Panc1 (cell line): ENCODE results near the gene CACNB1. TPM values are rescaled to one million over a fixed set of nuclear protein-coding genes. Genes with fewer than 3 reads are reported as not detected.

Experiments
- ATAC-seq: fragments of 200-7000 bp; cut with Tn5 transposase; 2 replicates; pipeline ENCODE4 v1.9.1; 2020; ENCODE audit warnings: mild to moderate bottlenecking, moderate library complexity
- BruUV-seq: library from RNA; stranded (reverse); fragments of 400-500 nt; replicated peaks from 2 replicates; lab custom pipeline; 2021; lab: Mats Ljungman, UMichigan
- CTCF ChIA-PET: fragments of 300-600 bp; sonication (Branson Sonifier 250); formaldehyde crosslinking; loops from one replicate; lab custom pipeline; 2022; ENCODE audit warnings: antibody characterized with exemption; lab: Charles Lee
- POLR2A ChIA-PET: fragments of 300-600 bp; sonication (Branson Sonifier 250); formaldehyde crosslinking; loops from one replicate; lab custom pipeline; 2022; ENCODE audit warnings: antibody characterized with exemption; lab: Charles Lee
- DNase-seq: peaks from one replicate; pipeline ENCODE4 v3.0.0-alpha.2; 2010; ENCODE audit warnings: low read depth, low spot score
- H3K27ac ChIP-seq: 2 replicates; pipeline ENCODE4 v1.5.1; 2011; ENCODE audit warnings: mild to moderate bottlenecking, low read length, inconsistent platforms
- H3K27me3 ChIP-seq: fragments of 200-500 bp; sonication (Bioruptor generic); 2 replicates; pipeline ENCODE4 v1.6.0; 2014; ENCODE audit warnings: low read length, inconsistent platforms; ENCODE audit not compliant: control insufficient read depth, insufficient read depth
- H3K36me3 ChIP-seq: fragments of 200-500 bp; sonication (Bioruptor generic); 2 replicates; pipeline ENCODE4 v1.5.1; 2014; ENCODE audit warnings: inconsistent platforms, mild to moderate bottlenecking, low read length, moderate library complexity; ENCODE audit not compliant: control insufficient read depth, insufficient read depth
- H3K4me1 ChIP-seq: 2 replicates; pipeline ENCODE4 v1.5.1; 2011; ENCODE audit warnings: inconsistent platforms, mild to moderate bottlenecking, low read length, moderate library complexity; ENCODE audit not compliant: control insufficient read depth, insufficient read depth
- H3K4me3 ChIP-seq, 2 experiments: 2 replicates each; pipeline ENCODE4 v1.5.1; 2011 to 2012; ENCODE audit warnings: low read depth in 2 of 2, low read length in 2 of 2, mild to moderate bottlenecking in 2 of 2, inconsistent platforms in 1 of 2, moderate library complexity in 1 of 2
- H3K9me3 ChIP-seq: fragments of 200-500 bp; sonication (Bioruptor generic); 2 replicates; pipeline ENCODE4 v1.5.1; 2014; ENCODE audit warnings: low read depth, mild to moderate bottlenecking, inconsistent platforms, low read length, moderate library complexity; ENCODE audit not compliant: control insufficient read depth, insufficient read depth
- CTCF ChIP-seq: fragments of 450-650 bp; IDR thresholded peaks from 2 replicates; pipeline ENCODE4 v1.5.1; 2017; ENCODE audit warnings: mild to moderate bottlenecking
- POLR2AphosphoS5 ChIP-seq: IDR thresholded peaks from 2 replicates; pipeline ENCODE4 v1.6.1; 2012; ENCODE audit warnings: mild to moderate bottlenecking, low read depth, low read length, moderate library complexity
- REST ChIP-seq, 2 experiments: IDR thresholded peaks; 2 replicates each; pipeline ENCODE4 v1.6.1; 2011 to 2012; ENCODE audit warnings: low read depth in 2 of 2, control low read depth in 1 of 2, low read length in 1 of 2, mild to moderate bottlenecking in 1 of 2, moderate library complexity in 1 of 2; ENCODE audit not compliant: insufficient read depth in 1 of 2
- SIN3A ChIP-seq: IDR thresholded peaks from 2 replicates; pipeline ENCODE4 v1.6.1; 2012; ENCODE audit warnings: low read depth, mild to moderate bottlenecking, low read length, moderate library complexity, borderline replicate concordance; ENCODE audit not compliant: insufficient read depth
- TCF7L2 ChIP-seq: IDR thresholded peaks from 2 replicates; pipeline ENCODE4 v1.6.1; 2011; ENCODE audit warnings: mild to moderate bottlenecking, low read depth, low read length, inconsistent platforms
- in situ Hi-C: cut with HindIII; loops from 2 replicates; pipeline ENCODE4 v1.10.0; 2016; ENCODE audit warnings: low sequenced_read_pairs, low pct_unique_long_range_greater_than_20kb
- intact Hi-C: fragments of 100-400 bp; cut with micrococcal nuclease; formaldehyde crosslinking; loops from one replicate; pipeline ENCODE4 v1.10.0; 2022; ENCODE audit not compliant: unreplicated experiment
- total RNA-seq: library from RNA; stranded (reverse); gene quantifications from one replicate; pipeline ENCODE4 v1.2.1, GENCODE V29; 2021; ENCODE audit not compliant: unreplicated experiment

The CACNB1 gene
- total RNA-seq, 1 experiment from 2014 or later, result 14.9 TPM

GRCh38 chr17:39158623-39159022, 38.8 kb downstream of the CACNB1 start:
- TF ChIP-seq SIN3A (no peak), CTCF (no peak), TCF7L2 (no peak), POLR2AphosphoS5 (no peak), REST (IDR thresholded peaks at IDR 0.05; ENCODE audit: insufficient read depth in 1 of 2, low read depth in 2 of 2, low read length in 1 of 2) (no peak)
- DNase-seq (no peak), ATAC-seq (no peak)
- H3K27me3 ChIP-seq, result no peaks in the 10 kb centered on the region
- H3K4me1 ChIP-seq, result no peaks in the 10 kb centered on the region
- in situ Hi-C loops, result no loop called here
- H3K4me3 ChIP-seq, result no peak overlapping the region
- no peaks in the 10 kb centered on the region for H3K36me3 ChIP-seq
- H3K27ac ChIP-seq, result no peak overlapping the region
- CTCF ChIA-PET, result no interaction called here
- BruUV-seq, result no TSS peak
- intact Hi-C loops, result loop anchor here (10.0 kb wide), 1 partner anchor 84 kb away; no protein-coding TSS in a partner anchor
- POLR2A ChIA-PET, result no interaction called here
- H3K9me3 ChIP-seq, result no peaks in the 10 kb centered on the region

GRCh38 chr17:39156491-39156890, 41.0 kb downstream of the CACNB1 start:
- ATAC-seq (no peak), DNase-seq (no peak)
- ChIA-PET POLR2A (no interaction called here), CTCF (interaction anchor here (0.6 kb wide), 1 partner anchor 92 kb away, joined by 3 read pairs; no protein-coding TSS in a partner anchor)
- no peak overlapping the region for H3K27ac ChIP-seq
- H3K4me3 ChIP-seq, result no peak overlapping the region
- no peak for TF ChIP-seq SIN3A
- TF ChIP-seq POLR2AphosphoS5, result no peak
- TF ChIP-seq CTCF, result no peak
- TF ChIP-seq REST (IDR thresholded peaks at IDR 0.05; ENCODE audit: insufficient read depth in 1 of 2, low read depth in 2 of 2, low read length in 1 of 2), result no peak
- TF ChIP-seq TCF7L2, result no peak
- BruUV-seq, result no TSS peak
- no peaks in the 10 kb centered on the region for H3K27me3 ChIP-seq
- no peaks in the 10 kb centered on the region for H3K9me3 ChIP-seq
- intact Hi-C loops, result loop anchor here (10.0 kb wide), 1 partner anchor 82 kb away; no protein-coding TSS in a partner anchor
- no peaks in the 10 kb centered on the region for H3K36me3 ChIP-seq
- in situ Hi-C loops, result no loop called here
- peaks cover 5% of the 10 kb centered on the region; the same call in 1 of the 2 replicates for H3K4me1 ChIP-seq
